H1 (cell line): ENCODE data around the gene JMJD8. TPM values are rescaled to one million over a fixed set of nuclear protein-coding genes. Genes with fewer than 3 reads are reported as not detected.

Experiments
- CTCF ChIA-PET: fragments of 300-600 bp; sonication (Branson Sonifier 250); formaldehyde crosslinking; loops from one replicate; lab custom pipeline; 2021; ENCODE audit not compliant: partially characterized antibody; lab: Charles Lee
- POLR2A ChIA-PET: fragments of 300-600 bp; sonication (Branson Sonifier 250); formaldehyde crosslinking; loops from one replicate; lab custom pipeline; 2021; ENCODE audit warnings: inconsistent platforms; ENCODE audit not compliant: partially characterized antibody; lab: Charles Lee
- DNase-seq, 2 experiments: peaks; one replicate each; pipeline versions ENCODE4 v3.0.0 to v3.0.0-alpha.2; 2010 to 2022; ENCODE audit warnings: low spot score in 2 of 2, low read depth in 1 of 2, mixed read lengths in 1 of 2
- FAIRE-seq: peaks from 2 replicates; lab custom pipeline; 2011; peaks lifted over from hg19 to GRCh38; lab: Jason Lieb, UNC
- H2AFZ ChIP-seq: 2 replicates; pipeline ENCODE4 v1.8.1; 2012; ENCODE audit warnings: low read length, inconsistent platforms
- H2AK5ac ChIP-seq: 2 replicates; pipeline ENCODE4 v1.6.1; 2013; ENCODE audit warnings: low read depth, low read length
- H2BK120ac ChIP-seq: replicated peaks from 2 replicates; pipeline ENCODE3; 2013; ENCODE audit warnings: low read depth, low read length, inconsistent platforms
- H2BK12ac ChIP-seq: 2 replicates; pipeline ENCODE4 v1.6.1; 2013; ENCODE audit warnings: low read depth, low read length
- H2BK15ac ChIP-seq: 2 replicates; pipeline ENCODE4 v1.6.1; 2013; ENCODE audit warnings: low read length
- H2BK20ac ChIP-seq: 2 replicates; pipeline ENCODE4 v1.6.1; 2013; ENCODE audit warnings: low read length
- H2BK5ac ChIP-seq: 2 replicates; pipeline ENCODE4 v1.6.1; 2013; ENCODE audit warnings: low read depth, low read length
- H3K14ac ChIP-seq: 2 replicates; pipeline ENCODE4 v1.6.1; 2013; ENCODE audit warnings: inconsistent platforms; ENCODE audit not compliant: insufficient read length
- H3K18ac ChIP-seq: 2 replicates; pipeline ENCODE4 v1.6.1; 2013; ENCODE audit warnings: low read length; ENCODE audit errors: extremely low read depth
- H3K23ac ChIP-seq: 2 replicates; pipeline ENCODE4 v1.6.1; 2013; ENCODE audit warnings: inconsistent platforms; ENCODE audit not compliant: insufficient read length
- H3K23me2 ChIP-seq: 2 replicates; pipeline ENCODE4 v1.6.1; 2013; ENCODE audit warnings: low read depth, low read length
- H3K27ac ChIP-seq: 2 replicates; pipeline ENCODE4 v1.6.1; 2011; ENCODE audit warnings: low read depth, low read length, inconsistent platforms
- H3K27me3 ChIP-seq, 4 experiments: replicated peaks in 1 of 4; 1 replicate in 1 of 4; 2 replicates in 3 of 4; pipeline versions ENCODE4 v1.6.1 to v1.8.1; 2011 to 2013; ENCODE audit warnings: low read length in 3 of 4, mild to moderate bottlenecking in 3 of 4, inconsistent platforms in 2 of 4, mixed read lengths in 2 of 4, moderate library complexity in 1 of 4; ENCODE audit not compliant: control insufficient read depth in 3 of 4, insufficient read depth in 3 of 4; ENCODE audit errors: extremely low read depth in 1 of 4
- H3K36me3 ChIP-seq, 4 experiments: 2 replicates each; pipeline versions ENCODE4 v1.6.1 to v1.8.1; 2011 to 2013; ENCODE audit warnings: mild to moderate bottlenecking in 4 of 4, low read length in 3 of 4, moderate library complexity in 2 of 4, control low read depth in 1 of 4, inconsistent platforms in 1 of 4; ENCODE audit not compliant: insufficient read depth in 4 of 4, control insufficient read depth in 2 of 4
- H3K4ac ChIP-seq: replicated peaks from 2 replicates; pipeline ENCODE3; 2013; ENCODE audit warnings: low read length, low read depth, mixed read lengths, inconsistent platforms; ENCODE audit not compliant: insufficient read length
- H3K4me1 ChIP-seq, 4 experiments: replicated peaks in 1 of 4; 1 replicate in 1 of 4; 2 replicates in 3 of 4; pipeline versions ENCODE4 v1.6.1 to v1.8.1; 2011 to 2013; ENCODE audit warnings: low read length in 3 of 4, inconsistent platforms in 2 of 4, mixed read lengths in 1 of 4; ENCODE audit not compliant: insufficient read depth in 4 of 4, control insufficient read depth in 3 of 4
- H3K4me2 ChIP-seq, 2 experiments: 2 replicates each; pipeline versions ENCODE4 v1.6.1 to v1.8.1; 2011 to 2013; ENCODE audit warnings: low read depth in 2 of 2, low read length in 2 of 2, control low read depth in 1 of 2, inconsistent platforms in 1 of 2, mild to moderate bottlenecking in 1 of 2; ENCODE audit not compliant: insufficient read depth in 1 of 2
- H3K4me3 ChIP-seq, 4 experiments: fragments of 200-600, 300-600 bp in 1 of 4; sonication (generic), shearing (Covaris generic), sonication (Bioruptor Twin) in 1 of 4; 2 replicates each; pipeline versions ENCODE4 v1.5.1 to v1.8.1; 2011 to 2016; ENCODE audit warnings: low read length in 4 of 4, low read depth in 3 of 4, control low read depth in 2 of 4, inconsistent platforms in 2 of 4, mild to moderate bottlenecking in 2 of 4, mixed read lengths in 1 of 4, moderate library complexity in 1 of 4; ENCODE audit not compliant: insufficient read depth in 2 of 4; ENCODE audit errors: extremely low read depth in 1 of 4
- H3K56ac ChIP-seq: replicated peaks from 2 replicates; pipeline ENCODE3; 2013; ENCODE audit warnings: low read depth, mild to moderate bottlenecking, mixed read lengths, low read length, inconsistent platforms; ENCODE audit not compliant: insufficient read length
- H3K79me1 ChIP-seq: 2 replicates; pipeline ENCODE4 v1.6.1; 2013; ENCODE audit warnings: low read depth, low read length, control low read depth
- H3K79me2 ChIP-seq, 2 experiments: 2 replicates each; pipeline versions ENCODE4 v1.6.1 to v1.8.1; 2012 to 2013; ENCODE audit warnings: low read length in 2 of 2, mild to moderate bottlenecking in 2 of 2, inconsistent platforms in 1 of 2; ENCODE audit not compliant: insufficient read depth in 2 of 2, control insufficient read depth in 1 of 2
- H3K9ac ChIP-seq, 4 experiments: replicated peaks in 1 of 4; 1 replicate in 1 of 4; 2 replicates in 3 of 4; pipeline versions ENCODE4 v1.6.1 to v1.8.1; 2011 to 2013; ENCODE audit warnings: low read depth in 3 of 4, low read length in 3 of 4, control low read depth in 2 of 4, mild to moderate bottlenecking in 2 of 4, moderate library complexity in 2 of 4, inconsistent platforms in 1 of 4; ENCODE audit errors: extremely low read depth in 1 of 4
- H3K9me3 ChIP-seq, 2 experiments: 2 replicates each; pipeline versions ENCODE4 v1.6.1 to v1.8.1; 2012 to 2013; ENCODE audit warnings: mild to moderate bottlenecking in 2 of 2, moderate library complexity in 2 of 2, control low read depth in 1 of 2, inconsistent platforms in 1 of 2, low read depth in 1 of 2, low read length in 1 of 2, mixed read lengths in 1 of 2; ENCODE audit not compliant: insufficient read depth in 2 of 2
- H4K20me1 ChIP-seq, 2 experiments: replicated peaks in 1 of 2; 2 replicates each; pipeline versions ENCODE3 to v1.8.1; 2011 to 2013; ENCODE audit warnings: inconsistent platforms in 2 of 2, low read length in 2 of 2, mild to moderate bottlenecking in 1 of 2; ENCODE audit not compliant: insufficient read depth in 2 of 2, control insufficient read depth in 1 of 2
- H4K5ac ChIP-seq: 2 replicates; pipeline ENCODE4 v1.6.1; 2013; ENCODE audit warnings: low read length, low read depth, mixed read lengths, inconsistent platforms; ENCODE audit not compliant: insufficient read length
- H4K8ac ChIP-seq: 2 replicates; pipeline ENCODE4 v1.8.0; 2013; ENCODE audit warnings: mild to moderate bottlenecking, moderate library complexity, low read length, inconsistent platforms; ENCODE audit not compliant: insufficient read depth; ENCODE audit errors: extremely low read depth
- H4K91ac ChIP-seq: replicated peaks from 2 replicates; pipeline ENCODE3; 2013; ENCODE audit warnings: low read length, mixed read lengths, inconsistent platforms; ENCODE audit not compliant: insufficient read length
- ASH2L ChIP-seq: fragments of 200-600, 300-600 bp; sonication (generic); IDR thresholded peaks from one replicate; pipeline ENCODE4 v1.7.1; 2017; ENCODE audit warnings: low read length
- CEBPB ChIP-seq: IDR thresholded peaks from 2 replicates; pipeline ENCODE4 v1.6.1; 2012; ENCODE audit warnings: low read depth, low read length
- CHD2 ChIP-seq: IDR thresholded peaks from 2 replicates; pipeline ENCODE4 v1.6.1; 2012; ENCODE audit warnings: low read length, improper control_type of control experiment
- CREB1 ChIP-seq: IDR thresholded peaks from 2 replicates; pipeline ENCODE4 v1.6.1; 2012; ENCODE audit warnings: inconsistent platforms
- EZH2 ChIP-seq: fragments of 200-600 bp; sonication (generic); IDR thresholded peaks from 2 replicates; pipeline ENCODE4 v1.7.1; 2012; ENCODE audit warnings: low read depth, mild to moderate bottlenecking, moderate library complexity, low read length, inconsistent platforms; ENCODE audit not compliant: severe bottlenecking
- GTF2F1 ChIP-seq: IDR thresholded peaks from 2 replicates; pipeline ENCODE4 v1.6.1; 2012; ENCODE audit warnings: low read depth, low read length, improper control_type of control experiment, borderline replicate concordance
- HDAC6 ChIP-seq: IDR thresholded peaks from one replicate; pipeline ENCODE4 v1.7.1; 2012; ENCODE audit warnings: low read depth, mild to moderate bottlenecking, inconsistent platforms, low read length, moderate library complexity
- NRF1 ChIP-seq: IDR thresholded peaks from 2 replicates; pipeline ENCODE4 v1.6.1; 2011; ENCODE audit warnings: mild to moderate bottlenecking, low read depth, low read length, improper control_type of control experiment
- POLR2AphosphoS5 ChIP-seq: IDR thresholded peaks from 2 replicates; pipeline ENCODE4 v1.6.1; 2011; ENCODE audit warnings: low read depth, low read length
- RBBP5 ChIP-seq: IDR thresholded peaks from 2 replicates; pipeline ENCODE4 v1.7.1; 2012; ENCODE audit warnings: low read depth, mild to moderate bottlenecking, inconsistent platforms, low read length, moderate library complexity, borderline replicate concordance
- SIN3A ChIP-seq, 2 experiments: IDR thresholded peaks in 1 of 2; conservative IDR thresholded peaks in 1 of 2; 2 replicates each; pipeline ENCODE4 v1.6.1; 2011 to 2012; ENCODE audit warnings: low read length in 2 of 2, improper control_type of control experiment in 1 of 2, low read depth in 1 of 2, mild to moderate bottlenecking in 1 of 2
- SP2 ChIP-seq: IDR thresholded peaks from 2 replicates; pipeline ENCODE4 v1.6.1; 2012; ENCODE audit warnings: mild to moderate bottlenecking, low read length, inconsistent platforms
- SUZ12 ChIP-seq: fragments of 200-600 bp; sonication (generic); IDR thresholded peaks from 2 replicates; pipeline ENCODE4 v1.6.1; 2012; ENCODE audit warnings: mild to moderate bottlenecking, inconsistent platforms, low read length, moderate library complexity, mixed read lengths
- TCF12 ChIP-seq: IDR thresholded peaks from 2 replicates; pipeline ENCODE4 v1.6.1; 2011; ENCODE audit warnings: low read depth, mild to moderate bottlenecking, low read length
- WGBS, 2 experiments: shearing (Covaris generic) in 1 of 2; methylation state at CpG; one replicate each; pipeline versions ENCODE4 v1.1.6 to v1.1.7; 2013 to 2015; ENCODE audit warnings: low lambda C conversion rate in 2 of 2, mixed read lengths in 2 of 2, inconsistent platforms in 1 of 2, low coverage in 1 of 2, missing lambda C conversion rate in 1 of 2; ENCODE audit not compliant: insufficient replicate concordance in 2 of 2, insufficient coverage in 1 of 2, insufficient read length in 1 of 2; ENCODE audit errors: extremely low coverage in 1 of 2, missing lambda C conversion rate in 1 of 2; 5-methylcytosine and 5-hydroxymethylcytosine counted together
- polyA plus RNA-seq, 7 experiments: library from polyadenylated mRNA; depleted of rRNA in 3 of 7; stranded (reverse) in 5 of 7; unstranded in 2 of 7; fragments of >200 nt in 5 of 7; fragments of 200-250 nt in 2 of 7; gene quantifications; 1 replicate in 5 of 7; 2 replicates in 1 of 7; 4 replicates in 1 of 7; pipeline versions ENCODE4 v1.2.1 to v1.2.3, GENCODE V29; 2011 to 2013; ENCODE audit warnings: missing spikeins in 2 of 7, mixed read lengths in 2 of 7
- total RNA-seq: library from RNA; stranded (reverse); fragmentation: NEBNext Ultra II Directional; extraction: Animal tissue kit (Norgen Biotek cat#: 25700); gene quantifications from 2 replicates; pipeline ENCODE4 v1.2.1, GENCODE V29; 2021

The JMJD8 gene
- total and polyA plus RNA-seq, 2 of the 8 experiments (the other 6 are each of a cell fraction or from before 2014, with no cell fraction given) = 46.4 to 87.4 TPM

- no peak overlapping the region for H2BK12ac ChIP-seq
- no peak overlapping the region for H3K27ac ChIP-seq
- no peaks in the 10 kb centered on the region for H3K79me1 ChIP-seq
- no peak overlapping the region for H2BK20ac ChIP-seq
- H2AFZ ChIP-seq = no peak overlapping the region
- H2BK15ac ChIP-seq = no peak overlapping the region
- H3K36me3 ChIP-seq = peaks cover 0 to 13% (median 1%) of the 10 kb centered on the region in 4 experiments; a peak in 3 of 8 replicates
- H4K20me1 ChIP-seq = peaks cover 0 to 3% of the 10 kb centered on the region in 2 experiments
- no peak overlapping the region for H3K4ac ChIP-seq
- no peak overlapping the region for H3K18ac ChIP-seq
- no peak overlapping the region for H3K23ac ChIP-seq
- no peak overlapping the region for H3K56ac ChIP-seq
- H3K9ac ChIP-seq = no peak overlapping the region
- no peaks in the 10 kb centered on the region for H3K9me3 ChIP-seq
- no peak for TF ChIP-seq TCF12
- TF ChIP-seq CHD2 = no peak
- no peak for TF ChIP-seq SP2
- no peak for TF ChIP-seq GTF2F1
- TF ChIP-seq NRF1 = no peak
- no peak for TF ChIP-seq CREB1
- no peak for TF ChIP-seq SUZ12
- TF ChIP-seq SIN3A (conservative IDR thresholded peaks at IDR 0.05 in 1 of 2, IDR thresholded peaks at IDR 0.05 in 1 of 2; ENCODE audit: low read depth in 1 of 2, low read length in 2 of 2) = no peak
- TF ChIP-seq HDAC6 = no peak
- no peak for TF ChIP-seq RBBP5
- TF ChIP-seq CEBPB = no peak
- TF ChIP-seq ASH2L = no peak
- TF ChIP-seq EZH2 = no peak
- TF ChIP-seq POLR2AphosphoS5 = no peak
- H2BK5ac ChIP-seq = no peak overlapping the region
- H3K23me2 ChIP-seq = no peaks in the 10 kb centered on the region
- no peaks in the 10 kb centered on the region for H3K27me3 ChIP-seq
- no peaks in the 10 kb centered on the region for H3K79me2 ChIP-seq
- H3K4me2 ChIP-seq = no peak overlapping the region
- H2BK120ac ChIP-seq = no peak overlapping the region
- no peak overlapping the region for H2AK5ac ChIP-seq
- no peak overlapping the region for H3K14ac ChIP-seq
- H3K4me1 ChIP-seq = peaks cover 0 to 8% (median 1%) of the 10 kb centered on the region in 4 experiments; a peak in 4 of 7 replicates
- no peak overlapping the region for H4K91ac ChIP-seq
- H3K4me3 ChIP-seq = no peak overlapping the region
- no peak overlapping the region for H4K8ac ChIP-seq
- no peak for DNase-seq
- POLR2A ChIA-PET = interaction anchor here (0.6 to 17.4 kb wide), 4 partner anchors 13 to 183 kb away, joined by 3 to 214 read pairs (median 6); partner anchors contain the start of genes ANTKMT, JMJD8, RHBDL1 and STUB1
- CTCF ChIA-PET = interaction anchor here (0.7 to 11.3 kb wide), 15 partner anchors 11 to 278 kb away, joined by 3 to 104 read pairs (median 3); partner anchors contain the start of genes METTL26 and WDR90
- no peak for FAIRE-seq
- 96% methylated on average over 15 of the region's 19 CpGs; no CpG with 5 or more reads in 1 of the 2 experiments for WGBS, 2 experiments
- H4K5ac ChIP-seq = no peak overlapping the region
Measured at GRCh38 chr16:662095-662494, 22.0 kb downstream of the JMJD8 start.
